K562 (cell line): ENCODE measurements around the gene ADIPOQ. TPM values are rescaled to one million over a fixed set of nuclear protein-coding genes. Genes with fewer than 3 reads are reported as not detected.
A peak's percentile ranks its signal among the peaks of the same experiment; 100 is the strongest.

Experiments used
- ATAC-seq: fragments of 200-7000 bp; cut with Tn5 transposase; 3 replicates; pipeline ENCODE4 v1.9.1; 2020; ENCODE audit warnings: moderate library complexity
- BruUV-seq: library from RNA; stranded (reverse); fragments of 400-500 nt; replicated peaks from 2 replicates; lab custom pipeline; 2021; lab: Mats Ljungman, UMichigan
- CTCF ChIA-PET: fragments of 300-600 bp; formaldehyde crosslinking; extraction: SDS; loops from one replicate; lab custom pipeline; 2021; ENCODE audit warnings: low intra/inter-chr PET ratio; lab: Yijun Ruan, JAX
- POLR2A ChIA-PET: fragments of 300-600, 350-650 bp; sonication (Branson Sonifier 250); formaldehyde crosslinking; extraction: SDS; loops from one replicate; lab custom pipeline; 2021; ENCODE audit warnings: antibody characterized with exemption, inconsistent platforms; lab: Yijun Ruan, JAX
- DNase-seq, 4 experiments: peaks; one replicate each; pipeline versions ENCODE4 v3.0.0 to v3.0.0-alpha.2; 2011 to 2018; ENCODE audit warnings: low spot score in 3 of 4, mixed read lengths in 3 of 4; ENCODE audit errors: extremely low read depth in 1 of 4
- FAIRE-seq: peaks from 2 replicates; lab custom pipeline; 2011; peaks lifted over from hg19 to GRCh38; lab: Jason Lieb, UNC
- H2AFZ ChIP-seq: 2 replicates; pipeline ENCODE4 v1.6.0; 2011; ENCODE audit warnings: low read depth, low read length, control low read depth, inconsistent platforms
- H3K27ac ChIP-seq: fragments of 200-600 bp; 3 replicates; pipeline ENCODE4 v1.8.0; 2011; ENCODE audit warnings: low read depth, mild to moderate bottlenecking, control low read depth, inconsistent platforms, low read length, moderate library complexity, mixed read lengths; ENCODE audit errors: extremely low read depth
- H3K27me3 ChIP-seq, 2 experiments: fragments of 300-600 bp in 1 of 2; 2 replicates in 1 of 2; 3 replicates in 1 of 2; pipeline versions ENCODE4 v1.6.0 to v1.8.0; 2011; ENCODE audit warnings: inconsistent platforms in 2 of 2, low read length in 2 of 2, mild to moderate bottlenecking in 1 of 2, mixed read lengths in 1 of 2, moderate library complexity in 1 of 2; ENCODE audit not compliant: control insufficient read depth in 2 of 2, insufficient read depth in 2 of 2
- H3K36me3 ChIP-seq: fragments of 300-600 bp; 3 replicates; pipeline ENCODE4 v1.8.0; 2011; ENCODE audit warnings: mild to moderate bottlenecking, low read length, inconsistent platforms; ENCODE audit not compliant: control insufficient read depth, insufficient read depth
- H3K4me1 ChIP-seq, 2 experiments: fragments of 200-600 bp in 1 of 2; replicated peaks in 1 of 2; 2 replicates in 1 of 2; 3 replicates in 1 of 2; pipeline versions ENCODE4 v1.5.1 to v1.8.0; 2011; ENCODE audit warnings: inconsistent platforms in 2 of 2, low read length in 2 of 2, mild to moderate bottlenecking in 1 of 2, mixed read lengths in 1 of 2, moderate library complexity in 1 of 2; ENCODE audit not compliant: control insufficient read depth in 2 of 2, insufficient read depth in 2 of 2
- H3K4me2 ChIP-seq: 2 replicates; pipeline ENCODE4 v1.6.1; 2011; ENCODE audit warnings: low read length, control low read depth, inconsistent platforms, mixed read lengths; ENCODE audit not compliant: insufficient read depth
- H3K4me3 ChIP-seq: fragments of 200-600 bp; sonication (generic), shearing (Covaris generic); 2 replicates; pipeline ENCODE4 v1.5.1; 2016; ENCODE audit warnings: control low read depth, inconsistent platforms
- H3K79me2 ChIP-seq: fragments of 200-600 bp; 3 replicates; pipeline ENCODE4 v1.8.0; 2011; ENCODE audit warnings: low read length, inconsistent platforms; ENCODE audit not compliant: control insufficient read depth, insufficient read depth
- H3K9ac ChIP-seq, 2 experiments: 2 replicates each; pipeline versions ENCODE4 v1.6.0 to v1.6.1; 2011; ENCODE audit warnings: low read depth in 2 of 2, low read length in 2 of 2, control low read depth in 1 of 2, inconsistent platforms in 1 of 2, mild to moderate bottlenecking in 1 of 2, mixed read lengths in 1 of 2; ENCODE audit not compliant: insufficient read depth in 1 of 2
- H3K9me1 ChIP-seq: one replicate; pipeline ENCODE4 v1.6.0; 2011; ENCODE audit warnings: inconsistent platforms, mild to moderate bottlenecking, low read length, moderate library complexity; ENCODE audit not compliant: control insufficient read depth, insufficient read depth
- H3K9me3 ChIP-seq: replicated peaks from 2 replicates; pipeline ENCODE4 v1.5.1; 2011; ENCODE audit warnings: low read depth, low read length, inconsistent platforms; ENCODE audit not compliant: control insufficient read depth, insufficient read depth
- H4K20me1 ChIP-seq: replicated peaks from 2 replicates; pipeline ENCODE4 v1.6.1; 2011; ENCODE audit warnings: low read length, inconsistent platforms, mixed read lengths; ENCODE audit not compliant: control insufficient read depth, insufficient read depth
- CHD2 ChIP-seq: IDR thresholded peaks from 2 replicates; pipeline ENCODE4 v1.6.1; 2011; ENCODE audit warnings: low read depth, low read length
- FIP1L1 ChIP-seq: fragments of 200-400 bp; formaldehyde crosslinking; IDR thresholded peaks from 2 replicates; pipeline ENCODE4 v1.6.1; 2018; ENCODE audit warnings: mild to moderate bottlenecking, low read depth, low read length; ENCODE audit not compliant: poor library complexity, severe bottlenecking
- HDAC8 ChIP-seq: fragments of 450-650 bp; IDR thresholded peaks from 2 replicates; pipeline ENCODE4 v1.6.1; 2016; ENCODE audit warnings: mild to moderate bottlenecking, missing genetic modification characterization, moderate library complexity, missing compliant biosample characterization
- ID3 ChIP-seq, 2 experiments: fragments of 250-450 bp in 1 of 2; fragments of 450-650 bp in 1 of 2; sonication (Bioruptor Pico) in 1 of 2; IDR thresholded peaks; 2 replicates each; pipeline versions ENCODE4 v1.6.1 to v1.8.0; 2016 to 2021; ENCODE audit warnings: mild to moderate bottlenecking in 2 of 2, moderate library complexity in 2 of 2, missing compliant biosample characterization in 1 of 2, missing genetic modification characterization in 1 of 2
- JUND ChIP-seq, 2 experiments: IDR thresholded peaks; 2 replicates in 1 of 2; 3 replicates in 1 of 2; pipeline ENCODE4 v1.6.1; 2011; ENCODE audit warnings: borderline replicate concordance in 2 of 2, low read depth in 2 of 2, low read length in 2 of 2, improper control_type of control experiment in 1 of 2, missing biosample characterization in 1 of 2, missing genetic modification characterization in 1 of 2, missing genetic modification reagents in 1 of 2
- KHSRP ChIP-seq: fragments of 450-650 bp; IDR thresholded peaks from 2 replicates; pipeline ENCODE4 v1.6.1; 2017
- KLF16 ChIP-seq: IDR thresholded peaks from 2 replicates; pipeline ENCODE4 v1.6.1; 2016; ENCODE audit warnings: antibody characterized with exemption
- LARP7 ChIP-seq: fragments of 450-650 bp; IDR thresholded peaks from 2 replicates; pipeline ENCODE4 v1.6.1; 2016
- MAX ChIP-seq: sonication (generic); formaldehyde crosslinking; IDR thresholded peaks from 2 replicates; pipeline ENCODE4 v1.9.0; 2022; ENCODE audit warnings: mild to moderate bottlenecking, missing genetic modification reagents
- MEF2A ChIP-seq: IDR thresholded peaks from 2 replicates; pipeline ENCODE4 v1.6.1; 2011; ENCODE audit warnings: low read depth, mild to moderate bottlenecking, low read length, moderate library complexity; ENCODE audit not compliant: control insufficient read depth
- NFE2 ChIP-seq: IDR thresholded peaks from 2 replicates; pipeline ENCODE4 v1.6.1; 2014; ENCODE audit warnings: antibody characterized with exemption, low read depth
- POLR2A ChIP-seq: fragments of 450-650 bp; conservative IDR thresholded peaks from 2 replicates; pipeline ENCODE4 v1.6.1; 2016
- POLR2AphosphoS2 ChIP-seq: IDR thresholded peaks from 2 replicates; pipeline ENCODE4 v1.6.1; 2012; ENCODE audit warnings: low read length, improper control_type of control experiment
- SMARCE1 ChIP-seq: fragments of 450-650 bp; IDR thresholded peaks from 2 replicates; pipeline ENCODE4 v1.7.1; 2016; ENCODE audit warnings: mild to moderate bottlenecking
- SPI1 ChIP-seq: IDR thresholded peaks from 2 replicates; pipeline ENCODE4 v1.6.1; 2011; ENCODE audit warnings: low read depth, low read length, control low read depth, borderline replicate concordance
- TAF1 ChIP-seq: IDR thresholded peaks from 2 replicates; pipeline ENCODE4 v1.6.1; 2011; ENCODE audit warnings: mild to moderate bottlenecking, low read length, moderate library complexity; ENCODE audit not compliant: insufficient read depth, control insufficient read depth, severe bottlenecking; ENCODE audit errors: extremely low read depth
- THRB ChIP-seq: fragments of 450-650 bp; formaldehyde crosslinking; conservative IDR thresholded peaks from 2 replicates; pipeline ENCODE4 v1.4.0; 2022; ENCODE audit warnings: mild to moderate bottlenecking, missing genetic modification characterization
- ZBTB7A ChIP-seq: IDR thresholded peaks from 2 replicates; pipeline ENCODE4 v1.6.1; 2011; ENCODE audit warnings: low read depth, mild to moderate bottlenecking, low read length, moderate library complexity, borderline replicate concordance; ENCODE audit not compliant: control insufficient read depth
- ZNF316 ChIP-seq: fragments of 450-650 bp; IDR thresholded peaks from 2 replicates; pipeline ENCODE4 v1.6.1; 2016
- WGBS: fragments of 100-300 bp; shearing (Covaris generic); methylation state at CpG from one replicate; pipeline ENCODE4 v1.1.6; 2016; ENCODE audit warnings: low coverage, mixed read lengths; ENCODE audit not compliant: insufficient coverage; ENCODE audit errors: missing lambda C conversion rate; 5-methylcytosine and 5-hydroxymethylcytosine counted together
- in situ Hi-C: fragments of 300-500 bp; cut with MboI; formaldehyde crosslinking; loops from 4 replicates; pipeline ENCODE4 v1.15.0; 2018; ENCODE audit warnings: inconsistent platforms, mixed read lengths
- intact Hi-C: fragments of 100-400 bp; cut with micrococcal nuclease; formaldehyde crosslinking; loops from 2 replicates; pipeline ENCODE4 v1.14.2; 2022
- polyA plus RNA-seq, 8 experiments: library from polyadenylated mRNA; depleted of rRNA in 4 of 8; stranded (reverse) in 5 of 8; unstranded in 3 of 8; fragments of >200 nt; fragmentation: Nextera tagmentation in 2 of 8; fragmentation: Illumina TruSeq in 1 of 8; extraction: Ambion mirVana in 2 of 8; extraction: Trizol in 1 of 8; gene quantifications; 2 replicates each; pipeline versions ENCODE4 v1.2.1 to v1.2.3, GENCODE V29; 2011 to 2014; ENCODE audit warnings: inconsistent platforms in 1 of 8, missing spikeins in 1 of 8
- total RNA-seq, 7 experiments: library from RNA; depleted of rRNA in 6 of 7; stranded (reverse); fragments of >200 nt in 6 of 7; fragmentation: Illumina TruSeq in 2 of 7; extraction: Trizol in 2 of 7; gene quantifications; 2 replicates each; pipeline versions ENCODE4 v1.2.1 to v1.2.3, GENCODE V29; 2011 to 2021; ENCODE audit warnings: low replicate concordance in 1 of 7

ADIPOQ gene
- total and polyA plus RNA-seq, 9 of the 15 experiments (the other 6 are each of a cell fraction or from before 2014, with no cell fraction given) = 0.01 to 0.04 (median 0.03) TPM; not detected in 4

- TF ChIP-seq JUND (IDR thresholded peaks at IDR 0.05; ENCODE audit: borderline replicate concordance, low read depth, low read length) = peak; percentile 59; the same call in 1 of the 2 replicates
- peak; percentile 49; the same call in 1 of the 3 replicates for TF ChIP-seq JUND (tag; IDR thresholded peaks at IDR 0.05; ENCODE audit: borderline replicate concordance, low read depth, low read length)
- TF ChIP-seq NFE2 = peak; percentile 96
- peak; percentile 90 for TF ChIP-seq ZNF316
- 0 out of 2 replicates have a peak, but pooled peaks have one; percentile 13 for TF ChIP-seq SPI1
- TF ChIP-seq SMARCE1 = 0 out of 2 replicates have a peak, but pooled peaks have one; percentile 19
Measured at GRCh38 chr3:186815435-186815834, 27.1 kb upstream of the ADIPOQ start (continued).

GRCh38 chr3:186818516-186818915 lies 24.0 kb upstream of the ADIPOQ start:
- no peaks in the 10 kb centered on the region for H4K20me1 ChIP-seq
- no peaks in the 10 kb centered on the region for H3K79me2 ChIP-seq
- no peak for TF ChIP-seq TAF1
- TF ChIP-seq MAX (CRISPR knock-in tag) = no peak
- TF ChIP-seq POLR2AphosphoS2 = no peak
- TF ChIP-seq ID3 (CRISPR knock-in tag; IDR thresholded peaks at IDR 0.05) = no peak
- no peak for TF ChIP-seq ID3 (tag; IDR thresholded peaks at IDR 0.05)
- TF ChIP-seq KHSRP = no peak
- TF ChIP-seq POLR2A = no peak
- no peak for TF ChIP-seq CHD2
- no peak for TF ChIP-seq MEF2A
- TF ChIP-seq ZBTB7A = no peak
- no peak for TF ChIP-seq THRB (CRISPR knock-in tag)
- no peak for TF ChIP-seq FIP1L1
- TF ChIP-seq KLF16 = no peak
- no peak for TF ChIP-seq LARP7
- TF ChIP-seq HDAC8 (tag) = no peak
- H3K4me3 ChIP-seq = no peak overlapping the region
- intact Hi-C loops = no loop called here
- no peak overlapping the region for H3K4me2 ChIP-seq
- ATAC-seq = no peak
- H3K27me3 ChIP-seq = no peaks in the 10 kb centered on the region
- H3K9me3 ChIP-seq = no peaks in the 10 kb centered on the region
- H3K27ac ChIP-seq = no peak overlapping the region
- H3K9ac ChIP-seq = peak overlapping the region in 1 of 2 experiments; percentile 9; a peak in 1 of 4 replicates
- CTCF ChIA-PET = no interaction called here
- peaks cover 0 to 8% of the 10 kb centered on the region in 2 experiments; a peak in 3 of 5 replicates for H3K4me1 ChIP-seq
- no peak for FAIRE-seq
- H3K36me3 ChIP-seq = no peaks in the 10 kb centered on the region
- no peak overlapping the region for H2AFZ ChIP-seq
- H3K9me1 ChIP-seq = no peaks in the 10 kb centered on the region
- DNase-seq = no peak
- WGBS = 74% methylated on average over 5 of the region's 5 CpGs
- in situ Hi-C loops = loop anchor here (5.0 kb wide), 1 partner anchor 201 kb away; no protein-coding TSS in a partner anchor
- BruUV-seq = no TSS peak
- POLR2A ChIA-PET = interaction anchor here (0.8 to 1.9 kb wide), 6 partner anchors 9 to 36 kb away, joined by 3 to 11 read pairs (median 4); partner anchors contain the start of gene EIF4A2
